K562 treated with DMSO at 1 percent for 24 hours (cell line): ENCODE results near the gene SOCS6. TPM values are rescaled to one million over a fixed set of nuclear protein-coding genes. Genes with fewer than 3 reads are reported as not detected.

Source experiments
- total RNA-seq: library from RNA; unstranded; fragments of 300-600 nt; gene quantifications from 2 replicates; pipeline ENCODE4 v1.2.3, GENCODE V29; 2022; ENCODE audit warnings: low read depth; ENCODE audit not compliant: insufficient read depth

The SOCS6 gene, protein sequence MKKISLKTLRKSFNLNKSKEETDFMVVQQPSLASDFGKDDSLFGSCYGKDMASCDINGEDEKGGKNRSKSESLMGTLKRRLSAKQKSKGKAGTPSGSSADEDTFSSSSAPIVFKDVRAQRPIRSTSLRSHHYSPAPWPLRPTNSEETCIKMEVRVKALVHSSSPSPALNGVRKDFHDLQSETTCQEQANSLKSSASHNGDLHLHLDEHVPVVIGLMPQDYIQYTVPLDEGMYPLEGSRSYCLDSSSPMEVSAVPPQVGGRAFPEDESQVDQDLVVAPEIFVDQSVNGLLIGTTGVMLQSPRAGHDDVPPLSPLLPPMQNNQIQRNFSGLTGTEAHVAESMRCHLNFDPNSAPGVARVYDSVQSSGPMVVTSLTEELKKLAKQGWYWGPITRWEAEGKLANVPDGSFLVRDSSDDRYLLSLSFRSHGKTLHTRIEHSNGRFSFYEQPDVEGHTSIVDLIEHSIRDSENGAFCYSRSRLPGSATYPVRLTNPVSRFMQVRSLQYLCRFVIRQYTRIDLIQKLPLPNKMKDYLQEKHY
- total RNA-seq = 5.6 and 5.7 TPM in 2 replicates

DNA sequence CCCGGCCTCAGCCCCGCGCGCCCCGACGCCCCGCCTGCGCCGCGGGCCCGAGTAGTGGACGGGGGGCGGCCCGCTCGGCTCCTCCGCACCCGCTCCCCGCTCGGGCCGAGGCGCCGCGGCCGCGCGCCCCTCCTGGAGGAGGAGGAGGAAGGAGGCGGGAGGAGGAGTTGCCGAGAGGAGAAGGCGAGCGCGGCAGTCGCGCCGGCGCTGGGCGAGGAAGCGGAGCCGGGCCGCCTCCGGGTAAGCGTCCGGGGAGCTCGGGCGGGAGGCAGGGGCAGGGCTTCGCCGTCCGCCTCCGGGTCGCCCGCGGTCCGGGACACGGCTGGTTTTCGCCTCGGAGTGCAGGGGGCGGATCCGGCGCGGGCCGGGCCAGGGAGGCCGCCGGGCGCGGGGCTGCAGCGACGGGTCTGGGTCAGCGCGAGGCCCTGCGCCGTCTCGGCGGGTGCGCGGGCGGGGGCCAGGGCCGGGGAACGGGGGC, at the start of gene SOCS6:
Gene SOCS6 (plus strand): TSS at position 195 of the 478 bp plus-strand sequence. CDS start 35,624 bp downstream, outside the sequence.

Other genes starting within 250 kb of the SOCS6 start
- 5.5 and 5.6 TPM in 2 replicates for gene RTTN, start 83.4 kb upstream of the SOCS6 start, total RNA-seq